H1 (cell line): ENCODE measurements around the gene BMF. TPM values are rescaled to one million over a fixed set of nuclear protein-coding genes. Genes with fewer than 3 reads are reported as not detected.

Source experiments
- ASH2L ChIP-seq: fragments of 200-600, 300-600 bp; sonication (generic); IDR thresholded peaks from one replicate; pipeline ENCODE4 v1.7.1; 2017; ENCODE audit warnings: low read length
- BACH1 ChIP-seq: IDR thresholded peaks from 2 replicates; pipeline ENCODE4 v1.6.1; 2012; ENCODE audit warnings: low read length, improper control_type of control experiment
- CREB1 ChIP-seq: IDR thresholded peaks from 2 replicates; pipeline ENCODE4 v1.6.1; 2012; ENCODE audit warnings: inconsistent platforms
- KDM5A ChIP-seq: fragments of 200-600 bp; IDR thresholded peaks from 2 replicates; pipeline ENCODE4 v1.7.1; 2012; ENCODE audit warnings: mild to moderate bottlenecking, low read length, inconsistent platforms, mixed read lengths
- MAFK ChIP-seq: IDR thresholded peaks from 2 replicates; pipeline ENCODE4 v1.6.1; 2012; ENCODE audit warnings: low read depth, mild to moderate bottlenecking, improper control_type of control experiment, low read length
- RAD21 ChIP-seq, 2 experiments: IDR thresholded peaks in 1 of 2; conservative IDR thresholded peaks in 1 of 2; 2 replicates each; pipeline ENCODE4 v1.6.1; 2011; ENCODE audit warnings: low read depth in 2 of 2, low read length in 2 of 2, improper control_type of control experiment in 1 of 2, inconsistent platforms in 1 of 2, mild to moderate bottlenecking in 1 of 2, moderate library complexity in 1 of 2
- SIN3A ChIP-seq, 2 experiments: IDR thresholded peaks in 1 of 2; conservative IDR thresholded peaks in 1 of 2; 2 replicates each; pipeline ENCODE4 v1.6.1; 2011 to 2012; ENCODE audit warnings: low read length in 2 of 2, improper control_type of control experiment in 1 of 2, low read depth in 1 of 2, mild to moderate bottlenecking in 1 of 2
- polyA plus RNA-seq, 7 experiments: library from polyadenylated mRNA; depleted of rRNA in 3 of 7; stranded (reverse) in 5 of 7; unstranded in 2 of 7; fragments of >200 nt in 5 of 7; fragments of 200-250 nt in 2 of 7; gene quantifications; 1 replicate in 5 of 7; 2 replicates in 1 of 7; 4 replicates in 1 of 7; pipeline versions ENCODE4 v1.2.1 to v1.2.3, GENCODE V29; 2011 to 2013; ENCODE audit warnings: missing spikeins in 2 of 7, mixed read lengths in 2 of 7
- total RNA-seq: library from RNA; stranded (reverse); fragmentation: NEBNext Ultra II Directional; extraction: Animal tissue kit (Norgen Biotek cat#: 25700); gene quantifications from 2 replicates; pipeline ENCODE4 v1.2.1, GENCODE V29; 2021
- TF ChIP-seq, protein P1 (sequence below): IDR thresholded peaks from 2 replicates; pipeline ENCODE4 v1.6.1; 2012; ENCODE audit warnings: inconsistent platforms

Gene BMF
- total and polyA plus RNA-seq, 2 of the 8 experiments (the other 6 are each of a cell fraction or from before 2014, with no cell fraction given), result 21.2 to 24.2 TPM

DNA sequence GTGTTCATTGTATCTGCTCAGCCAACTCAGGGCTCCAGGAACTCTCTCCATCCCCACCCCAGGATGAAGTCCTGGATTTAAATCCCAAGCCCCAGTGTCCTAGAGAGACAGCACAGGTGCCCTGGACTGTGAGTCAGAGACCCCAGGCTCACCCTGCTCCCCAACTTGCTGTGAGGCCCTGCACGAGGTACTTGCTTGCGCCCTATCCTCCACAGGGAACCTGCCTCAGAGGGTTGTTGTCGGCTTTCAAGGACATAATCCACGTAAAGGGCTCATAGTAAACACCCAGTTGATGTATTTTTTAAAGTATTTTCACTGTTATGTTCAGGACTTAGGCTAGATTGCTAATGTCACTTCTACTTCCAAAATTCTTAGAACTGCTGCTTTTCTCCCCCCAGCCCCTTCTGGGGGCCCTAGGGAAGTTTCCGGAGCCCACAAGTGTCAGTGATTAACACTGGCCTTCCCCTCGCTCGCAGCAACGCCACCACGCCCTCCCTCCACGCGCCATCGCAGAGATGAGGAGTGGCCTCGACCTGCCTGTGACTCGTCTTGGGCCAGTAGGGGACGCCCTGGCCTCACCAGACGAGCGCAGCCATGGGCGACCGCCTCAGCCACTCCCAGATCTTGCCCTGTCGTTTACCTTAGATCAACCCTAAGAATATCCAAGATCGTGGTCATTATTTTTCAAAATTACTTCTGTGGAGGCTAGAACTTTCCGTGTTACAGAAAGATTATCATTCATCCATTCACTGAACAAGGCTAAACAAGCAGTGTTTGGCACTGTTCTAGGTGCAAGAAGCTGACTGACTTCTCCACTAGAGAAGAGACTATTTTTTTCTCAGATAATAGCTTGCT lies 63.7 kb downstream of the BMF start (continued):
- TF ChIP-seq, protein P1, sequence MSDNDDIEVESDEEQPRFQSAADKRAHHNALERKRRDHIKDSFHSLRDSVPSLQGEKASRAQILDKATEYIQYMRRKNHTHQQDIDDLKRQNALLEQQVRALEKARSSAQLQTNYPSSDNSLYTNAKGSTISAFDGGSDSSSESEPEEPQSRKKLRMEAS, result peak; percentile 71
- TF ChIP-seq SIN3A (conservative IDR thresholded peaks at IDR 0.05 in 1 of 2, IDR thresholded peaks at IDR 0.05 in 1 of 2; ENCODE audit: low read depth in 1 of 2, low read length in 2 of 2) (peak in 1 of 2 experiments; percentile 73; a peak in 1 of 4 replicates), CREB1 (peak; percentile 88), RAD21 (IDR thresholded peaks at IDR 0.05 in 1 of 2, conservative IDR thresholded peaks at IDR 0.05 in 1 of 2; ENCODE audit: low read depth in 2 of 2, low read length in 2 of 2) (peak; percentile 98 to 99), BACH1 (peak; percentile 50; the same call in 1 of the 2 replicates), ASH2L (peak; percentile 52), MAFK (no peak), KDM5A (0 out of 2 replicates have a peak, but pooled peaks have one; percentile 48)
